HL-60/S4 treated with retinoic acid at 250 ng/mL for 4 days and 3 days (cell line): Measurements from ENCODE around the gene PGBD4.

Source experiments
- in situ Hi-C: fragments of 300-500 bp; cut with MboI; formaldehyde crosslinking; loops from 2 replicates; pipeline ENCODE4 v1.7.0; 2022; ENCODE audit warnings: low sequenced_read_pairs

The PGBD4 gene

DNA sequence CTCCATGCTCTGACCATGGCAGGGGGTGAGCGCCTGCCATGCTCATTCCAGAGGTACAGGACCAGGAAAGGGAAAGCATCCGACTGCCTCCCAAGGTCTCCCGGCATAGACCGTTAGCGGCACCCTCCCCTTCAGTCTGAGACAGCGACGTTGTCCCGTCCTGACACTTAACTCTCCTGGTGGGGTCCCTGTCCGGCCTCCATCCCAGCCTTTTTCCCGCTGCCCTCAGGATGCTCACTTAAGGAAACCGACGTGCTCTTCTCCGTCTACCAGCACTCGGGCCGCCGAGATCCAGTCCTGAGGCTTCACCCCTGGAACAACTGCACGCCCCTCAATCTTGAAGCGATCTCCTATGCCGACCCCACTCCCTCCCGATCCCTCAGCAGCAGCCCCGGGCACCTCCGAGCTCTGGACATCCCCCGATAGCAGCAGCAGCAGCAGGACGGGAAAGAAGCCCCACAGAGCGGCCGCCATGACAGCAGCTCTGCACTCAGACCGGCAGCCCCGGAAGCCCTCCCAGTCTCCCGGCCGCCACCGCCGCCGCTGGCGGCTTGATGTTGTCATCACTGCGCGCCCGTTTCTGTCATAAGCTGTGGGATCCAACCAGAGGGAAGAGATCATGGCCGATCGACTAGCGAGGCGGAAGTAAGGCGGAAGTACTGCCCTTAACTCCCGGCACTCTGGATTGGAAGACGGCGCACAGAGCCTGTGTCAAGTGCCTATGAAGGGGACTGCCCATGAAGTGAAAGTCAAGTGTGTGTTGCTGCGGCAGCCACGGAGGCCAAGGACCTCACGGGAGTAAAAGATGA is at the start of gene PGBD4, which contains the start of gene EMC7:
Gene PGBD4, plus strand, starts transcription at position 718 of the 809 bp plus-strand sequence. CDS start 449 bp downstream, outside the sequence.
Gene EMC7, minus strand, starts transcription at position 497 of the 809 bp plus-strand sequence. Its CDS starts 23 bp downstream, at position 474.
- in situ Hi-C loops: loop anchor here (25.0 kb wide), 2 partner anchors 111 to 261 kb away; partner anchors contain the start of genes KATNBL1 and LPCAT4

DNA sequence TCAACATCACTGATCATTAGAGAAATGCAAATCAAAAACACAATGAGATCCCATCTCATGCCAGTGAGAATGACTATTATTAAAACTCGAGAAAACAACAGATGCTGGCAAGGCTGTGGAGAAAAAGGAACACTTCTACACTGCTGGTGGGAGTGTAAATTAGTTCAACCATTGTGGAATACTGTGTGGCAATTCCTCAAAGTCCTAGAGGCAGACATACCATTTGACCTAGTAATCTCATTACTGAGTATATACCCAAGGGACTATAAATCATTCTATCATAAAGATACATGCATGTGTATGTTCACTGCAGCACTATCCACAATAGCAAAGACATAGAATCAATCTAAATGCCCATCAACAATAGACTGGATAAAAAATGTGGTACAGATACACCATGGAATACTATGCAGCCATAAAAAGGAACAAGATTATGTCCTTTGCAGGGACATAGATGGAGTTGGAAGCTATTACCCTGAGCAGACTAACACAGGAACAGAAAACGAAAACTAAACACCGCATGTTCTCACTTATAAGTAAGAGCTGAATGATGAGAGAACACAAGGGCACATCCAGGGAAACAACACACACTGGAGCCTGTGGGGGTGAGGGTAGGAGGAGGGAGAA is 47.7 kb upstream of the PGBD4 start:
- in situ Hi-C loops: loop anchor here (25.0 kb wide), 1 partner anchor 533 kb away; the partner anchor contains the start of gene GOLGA8B

DNA sequence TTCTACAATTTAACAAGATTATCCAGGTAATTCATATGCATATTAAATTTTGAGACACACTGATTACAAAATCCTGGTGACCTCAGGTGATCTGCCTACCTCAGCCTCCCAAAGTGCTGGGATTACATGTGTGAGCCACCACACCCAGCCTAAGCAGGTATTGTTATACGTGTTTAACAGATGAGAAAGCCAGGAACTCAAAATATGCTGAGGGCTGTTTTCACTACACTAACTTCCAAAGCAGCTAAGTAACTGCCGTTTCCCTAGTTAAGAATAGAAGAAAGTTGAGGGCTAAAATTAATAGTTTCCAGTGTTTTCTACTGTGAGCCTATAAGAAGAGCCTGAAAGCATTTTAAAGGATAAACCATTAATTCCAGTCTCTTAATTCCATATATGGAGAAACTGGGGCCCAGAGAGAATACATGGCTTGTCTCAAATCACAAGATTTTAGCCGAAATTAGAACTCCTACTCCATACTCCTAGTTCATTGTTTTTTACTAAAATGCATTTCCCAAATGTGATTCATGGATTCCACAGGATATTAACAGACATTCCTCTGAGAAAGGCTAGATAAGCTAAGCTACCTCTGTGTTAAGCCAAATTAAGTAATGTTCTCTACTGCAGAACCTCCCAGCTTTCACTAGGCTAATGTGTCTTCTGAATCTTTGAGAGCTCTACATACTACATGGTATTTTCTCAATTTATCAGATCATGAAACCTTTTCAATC is 45.9 kb upstream of the PGBD4 start:
- in situ Hi-C loops: loop anchor here (25.0 kb wide), 1 partner anchor 531 kb away; the partner anchor contains the start of gene GOLGA8B

DNA sequence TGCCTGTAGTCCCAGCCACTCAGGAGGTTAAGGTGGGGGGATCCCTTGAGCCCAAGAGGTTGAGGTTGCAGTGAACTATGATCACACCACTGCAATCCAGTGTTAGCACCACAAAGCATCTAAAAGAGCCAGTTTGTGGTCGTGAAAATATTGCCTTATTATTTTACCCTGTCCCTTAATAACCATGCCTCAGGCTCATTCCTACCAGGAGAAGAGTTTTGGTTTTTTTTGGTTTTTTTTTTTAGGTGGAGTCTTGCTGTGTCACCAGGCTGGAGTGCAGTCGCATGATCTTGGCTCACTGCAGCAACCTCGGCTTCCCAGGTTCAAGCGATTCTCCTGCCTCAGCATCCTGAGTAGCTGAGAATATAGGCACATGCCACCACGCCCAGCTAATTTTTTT is 45.0 kb upstream of the PGBD4 start:
- in situ Hi-C loops: loop anchor here (25.0 kb wide), 1 partner anchor 530 kb away; the partner anchor contains the start of gene GOLGA8B

DNA sequence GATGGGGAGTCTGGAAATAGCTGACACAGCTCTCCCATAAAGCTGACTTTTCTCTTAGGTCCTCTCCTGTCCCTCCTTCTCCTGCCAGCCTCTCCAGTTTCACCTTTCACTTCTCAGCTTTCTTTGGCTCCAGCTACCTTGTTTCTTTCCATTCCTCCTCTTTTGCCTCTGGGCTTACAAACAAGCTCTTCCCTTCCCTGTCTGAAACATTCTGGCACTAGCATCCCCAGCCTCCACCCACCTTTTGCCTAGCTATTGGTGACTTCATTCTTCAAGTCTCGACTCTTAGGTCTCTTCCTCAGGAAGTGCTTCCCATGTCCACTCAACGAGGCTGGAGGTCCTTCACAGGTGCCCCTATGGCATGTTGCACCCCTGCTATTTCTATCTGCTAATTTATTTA is 42.4 kb upstream of the PGBD4 start:
- in situ Hi-C loops: loop anchor here (25.0 kb wide), 1 partner anchor 528 kb away; the partner anchor contains the start of gene GOLGA8B

DNA sequence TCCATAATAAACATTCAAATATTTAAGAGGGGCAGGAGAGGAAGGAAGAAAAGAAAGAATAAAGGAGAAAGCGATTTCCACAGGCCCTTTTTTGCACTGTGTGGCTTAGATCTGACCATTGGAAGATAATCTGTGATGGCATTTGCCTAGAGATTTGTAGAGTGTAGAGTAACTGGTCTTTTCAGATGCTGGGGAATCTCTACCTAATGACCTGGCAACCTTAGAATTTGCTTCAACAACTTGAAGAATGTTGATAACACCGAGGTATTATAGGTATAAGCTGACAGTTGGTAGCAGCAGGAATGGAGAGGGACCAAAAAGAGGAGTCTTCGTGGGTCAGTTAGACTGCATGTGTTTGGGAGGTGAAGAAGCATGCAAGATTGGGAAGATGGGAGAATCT is 41.9 kb upstream of the PGBD4 start:
- in situ Hi-C loops: loop anchor here (25.0 kb wide), 1 partner anchor 527 kb away; the partner anchor contains the start of gene GOLGA8B

DNA sequence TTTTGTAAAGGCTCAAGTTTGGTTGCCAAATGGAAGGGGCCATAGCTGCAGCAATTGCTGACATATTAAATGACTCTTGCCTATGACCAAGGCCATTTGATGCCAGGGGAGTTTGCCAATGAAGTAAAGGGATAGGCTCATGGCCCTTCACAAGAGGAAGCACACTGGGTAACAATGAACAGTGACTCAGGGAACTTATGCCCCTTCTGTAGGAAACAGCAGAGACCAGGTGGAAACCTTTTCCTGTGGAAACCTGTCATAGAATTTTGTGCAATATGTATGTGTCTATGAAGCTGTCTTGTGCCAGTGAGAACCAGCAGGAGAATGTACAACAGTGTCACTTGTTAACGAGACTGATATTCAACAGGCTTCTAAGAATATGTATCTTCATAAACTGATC is 37.4 kb upstream of the PGBD4 start:
- in situ Hi-C loops: loop anchor here (25.0 kb wide), 1 partner anchor 523 kb away; the partner anchor contains the start of gene GOLGA8B

DNA sequence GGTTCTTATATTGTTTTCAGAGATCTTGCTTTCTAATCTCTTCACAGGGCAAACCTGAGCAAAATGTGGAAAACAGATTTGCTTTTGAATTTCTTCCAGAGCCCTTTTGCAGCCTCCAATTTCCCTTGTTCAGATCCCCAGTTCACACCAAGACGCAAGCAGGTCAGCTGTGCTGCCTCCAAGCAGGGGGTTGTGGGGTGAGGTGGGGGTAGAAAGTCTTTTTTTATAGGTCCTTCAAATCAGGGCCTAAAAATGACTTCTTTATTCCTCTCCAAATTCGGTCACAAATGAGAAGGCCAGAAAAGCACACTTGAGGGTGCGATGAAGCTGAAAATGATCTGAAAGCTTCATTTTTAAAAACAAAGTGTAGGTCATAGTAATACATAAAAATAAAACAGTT is 36.6 kb upstream of the PGBD4 start:
- in situ Hi-C loops: loop anchor here (25.0 kb wide), 1 partner anchor 522 kb away; the partner anchor contains the start of gene GOLGA8B

DNA sequence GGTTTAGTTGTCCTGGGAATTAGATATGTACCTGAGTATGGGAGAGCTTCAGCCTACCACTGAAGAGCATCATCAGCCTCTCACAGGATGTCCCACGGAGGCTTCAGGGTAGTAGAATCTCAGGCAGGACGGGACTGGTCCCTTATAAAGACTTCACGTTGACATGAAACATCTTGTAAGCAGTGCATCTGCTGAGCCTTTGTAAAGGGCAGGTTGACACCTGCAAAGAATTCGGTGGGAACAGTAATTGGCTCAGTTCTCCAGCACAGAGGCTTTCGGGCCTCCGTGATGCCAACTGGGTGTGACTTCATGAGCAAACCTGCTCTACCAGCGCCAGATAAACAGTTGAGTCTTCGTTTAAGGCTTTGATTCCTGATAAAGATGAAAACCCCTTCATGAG is 35.9 kb upstream of the PGBD4 start:
- in situ Hi-C loops: loop anchor here (25.0 kb wide), 1 partner anchor 521 kb away; the partner anchor contains the start of gene GOLGA8B

DNA sequence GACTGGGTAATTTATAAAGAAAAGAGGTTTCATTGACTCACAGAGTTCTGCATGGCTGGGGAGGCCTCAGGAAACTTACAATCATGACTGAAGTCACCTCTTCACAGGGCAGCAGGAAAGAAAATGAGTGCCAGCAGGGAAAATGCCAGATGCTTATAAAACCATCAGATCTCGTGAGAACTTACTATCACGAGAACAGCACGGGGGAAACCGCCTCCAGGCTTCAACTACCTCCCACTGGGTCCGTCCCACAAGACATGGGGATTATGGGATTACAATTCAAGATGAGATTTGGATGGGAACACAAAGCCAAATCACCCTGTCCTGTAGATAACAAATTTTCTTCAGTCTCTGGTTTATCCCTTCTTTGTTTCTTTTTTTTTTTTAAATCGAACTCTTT is 31.9 kb upstream of the PGBD4 start:
- in situ Hi-C loops: loop anchor here (25.0 kb wide), 1 partner anchor 517 kb away; the partner anchor contains the start of gene GOLGA8B

DNA sequence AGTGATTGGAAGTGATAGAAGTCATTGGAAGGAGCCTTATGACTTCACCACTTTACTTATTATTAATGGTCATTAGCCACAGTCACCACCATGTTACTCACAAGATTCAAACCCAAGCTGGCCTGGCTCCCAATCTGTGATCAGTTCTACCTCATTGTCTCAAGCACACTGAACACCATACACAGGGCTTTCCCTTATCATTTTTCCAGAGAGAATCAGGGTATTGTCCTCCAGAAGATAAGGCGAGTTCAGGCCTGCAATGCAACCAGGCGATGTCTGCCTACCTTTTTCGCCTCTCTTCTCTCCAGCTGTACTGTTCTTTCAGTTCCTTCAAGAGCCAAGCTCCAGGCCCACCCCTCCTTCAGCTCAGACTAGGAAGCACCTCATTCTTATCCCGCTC is 25.1 kb upstream of the PGBD4 start:
- in situ Hi-C loops: no loop called here

DNA sequence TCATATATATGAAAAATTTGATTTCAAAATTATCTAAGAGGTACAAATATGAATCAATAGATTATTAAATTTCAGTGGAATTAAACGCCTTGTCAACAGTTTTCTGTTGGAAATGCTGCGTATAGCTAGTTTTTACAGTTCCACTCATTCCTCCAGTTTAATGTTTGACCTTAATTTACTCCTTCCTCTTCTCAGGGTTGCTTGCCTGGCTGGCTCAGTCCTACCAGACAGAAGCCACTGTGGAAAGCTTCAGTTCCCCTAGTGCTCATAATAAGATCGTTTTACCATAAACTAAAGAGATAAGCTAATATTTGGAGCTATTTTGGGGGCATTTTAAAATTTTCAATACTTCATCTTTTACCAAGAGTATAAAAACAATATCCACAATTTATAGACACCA is 23.0 kb upstream of the PGBD4 start:
- in situ Hi-C loops: no loop called here

DNA sequence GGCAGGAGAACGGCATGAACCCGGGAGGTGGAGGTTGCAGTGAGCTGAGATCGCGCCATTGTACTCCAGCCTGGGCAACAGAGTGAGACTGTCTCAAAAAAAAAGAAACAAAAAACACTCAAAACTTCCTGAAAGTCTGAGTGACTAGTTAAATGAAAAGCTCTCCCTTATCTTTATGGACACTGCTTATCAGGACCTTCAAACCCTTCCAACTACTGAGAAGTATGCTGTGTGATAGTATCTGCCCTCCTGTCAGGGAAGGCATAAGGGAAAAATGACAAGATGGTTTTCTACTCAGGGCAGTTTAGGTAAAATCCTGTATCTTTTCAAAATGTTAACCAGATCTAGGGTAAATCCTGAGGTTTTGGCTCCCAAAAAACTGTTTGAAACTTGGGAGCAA is 22.0 kb upstream of the PGBD4 start:
- in situ Hi-C loops: no loop called here

DNA sequence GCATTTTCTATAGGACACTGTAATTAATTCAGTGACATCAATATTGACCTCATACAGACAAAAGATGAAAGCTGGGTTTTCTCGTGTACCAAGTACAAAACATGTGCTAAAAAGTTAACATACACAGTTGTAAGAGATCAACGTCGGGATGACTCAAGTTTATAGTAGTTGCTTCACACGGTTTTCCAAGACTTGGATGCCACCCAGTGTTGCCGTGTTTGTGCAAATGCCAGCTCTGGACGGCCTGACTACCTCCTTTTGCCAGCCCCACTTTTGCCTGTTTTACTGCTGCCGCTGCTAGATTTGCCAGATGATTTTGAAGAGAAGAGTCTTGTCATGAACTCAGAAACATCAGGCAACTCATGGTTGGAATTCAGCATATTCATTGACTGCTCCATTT is 17.8 kb upstream of the PGBD4 start:
- in situ Hi-C loops: no loop called here

DNA sequence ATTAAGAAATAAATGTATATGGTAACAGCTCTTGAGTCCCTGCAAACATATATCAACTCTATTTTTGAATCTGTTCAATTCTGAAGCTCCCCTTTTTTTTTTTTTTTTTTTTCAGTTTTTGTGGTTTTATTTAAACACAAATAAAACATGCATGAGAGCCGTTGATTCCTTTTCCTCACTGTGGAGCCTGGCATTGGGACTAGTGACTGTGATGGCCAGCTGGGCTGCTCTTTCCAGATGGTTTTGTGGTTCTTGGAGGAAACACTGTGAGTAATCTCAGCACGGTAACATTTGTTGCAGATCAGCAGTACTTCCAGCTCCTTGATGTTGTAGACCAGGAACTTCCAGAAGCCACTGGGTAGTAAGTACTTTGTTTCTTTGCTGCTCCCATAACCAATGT is 16.1 kb upstream of the PGBD4 start:
- in situ Hi-C loops: no loop called here

DNA sequence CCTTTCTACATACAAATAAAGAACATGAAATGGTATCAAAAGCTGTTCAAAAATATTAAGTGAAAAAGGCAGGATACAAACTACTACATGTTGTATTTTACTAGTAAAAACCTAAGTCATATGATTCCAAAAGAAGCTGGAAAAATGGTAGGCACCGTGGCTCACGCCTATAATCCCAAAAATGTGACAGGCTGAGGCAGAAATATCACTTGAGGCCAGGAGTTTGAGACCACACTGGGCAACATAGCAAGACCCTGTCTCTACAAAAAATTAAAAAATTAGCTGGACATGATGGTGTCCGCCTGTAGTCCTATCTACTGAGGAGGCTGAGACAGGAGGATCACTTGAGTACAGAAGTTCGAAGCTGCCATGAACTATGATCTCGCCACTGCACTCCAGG is 2.0 kb upstream of the PGBD4 start:
- in situ Hi-C loops: loop anchor here (25.0 kb wide), 2 partner anchors 112 to 262 kb away; partner anchors contain the start of genes KATNBL1 and LPCAT4

DNA sequence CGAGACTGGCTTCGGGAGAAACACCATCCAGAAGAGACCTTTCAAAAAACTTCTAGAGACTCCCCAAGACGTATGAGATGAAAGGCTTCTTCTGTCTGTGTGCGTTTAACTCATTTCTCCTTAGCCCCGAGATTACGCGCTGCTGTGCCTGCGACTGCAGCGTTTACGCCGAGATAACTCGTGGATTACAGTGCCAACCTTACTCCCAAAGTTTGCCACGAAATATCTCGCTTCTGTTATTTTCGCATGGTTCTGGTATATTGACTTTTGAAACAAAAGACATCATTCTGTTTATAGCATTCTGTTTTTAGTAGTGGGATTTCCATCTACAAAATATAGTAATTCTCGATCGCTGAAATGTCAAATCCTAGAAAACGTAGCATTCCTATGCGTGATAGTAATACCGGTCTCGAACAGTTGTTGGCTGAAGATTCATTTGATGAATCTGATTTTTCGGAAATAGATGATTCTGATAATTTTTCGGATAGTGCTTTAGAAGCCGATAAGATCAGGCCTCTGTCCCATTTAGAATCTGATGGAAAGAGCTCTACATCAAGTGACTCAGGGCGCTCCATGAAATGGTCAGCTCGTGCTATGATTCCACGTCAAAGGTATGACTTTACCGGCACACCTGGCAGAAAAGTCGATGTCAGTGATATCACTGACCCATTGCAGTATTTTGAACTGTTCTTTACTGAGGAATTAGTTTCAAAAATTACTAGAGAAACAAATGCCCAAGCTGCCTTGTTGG is 467 bp downstream of the PGBD4 start:
- in situ Hi-C loops: loop anchor here (25.0 kb wide), 2 partner anchors 110 to 260 kb away; partner anchors contain the start of genes KATNBL1 and LPCAT4

DNA sequence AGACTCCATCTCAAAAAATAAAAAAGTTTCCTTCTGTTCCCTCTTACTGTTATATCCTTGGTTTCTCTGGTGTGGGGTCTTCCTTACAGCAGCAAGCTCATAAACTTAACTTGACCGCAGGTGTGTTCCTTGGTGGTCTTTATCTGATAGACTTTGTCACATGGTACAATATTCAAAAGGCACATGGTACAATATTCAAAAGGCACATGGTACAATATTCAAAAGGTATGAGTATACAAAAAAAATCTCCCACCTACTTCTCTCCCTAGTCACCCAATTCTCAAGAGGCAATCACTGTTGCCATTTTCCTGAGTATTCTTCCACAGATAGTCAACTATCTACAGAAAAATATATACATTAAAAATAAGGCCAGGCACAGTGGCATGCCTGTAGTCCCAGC is 4.5 kb downstream of the PGBD4 start:
- in situ Hi-C loops: loop anchor here (25.0 kb wide), 2 partner anchors 106 to 256 kb away; partner anchors contain the start of genes KATNBL1 and LPCAT4

DNA sequence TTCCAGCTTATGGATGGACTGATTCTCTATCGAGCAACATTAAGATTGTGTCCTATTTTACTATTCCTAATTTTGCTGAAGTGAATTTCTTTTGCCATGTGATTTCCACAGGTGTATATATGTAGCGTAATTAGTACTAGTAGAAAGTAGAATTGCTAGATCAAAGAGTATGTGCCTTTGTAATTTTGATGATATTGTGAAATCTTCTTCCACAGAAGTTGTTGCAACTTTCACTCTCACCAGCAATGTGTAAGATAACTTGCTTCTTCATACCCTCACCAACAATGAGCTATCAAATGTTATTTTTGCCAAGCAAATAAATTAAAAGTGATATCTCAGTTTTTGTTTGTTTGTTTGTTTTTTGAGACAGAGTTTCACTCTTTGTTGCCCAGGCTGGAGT is 5.4 kb downstream of the PGBD4 start:
- in situ Hi-C loops: loop anchor here (25.0 kb wide), 2 partner anchors 105 to 255 kb away; partner anchors contain the start of genes KATNBL1 and LPCAT4
